HepG2 (cell line): ENCODE results near the gene EYA3. TPM values are rescaled to one million over a fixed set of nuclear protein-coding genes. Genes with fewer than 3 reads are reported as not detected.

ENCODE experiments used
- ATAC-seq: fragments of 200-7000 bp; cut with Tn5 transposase; 3 replicates; pipeline ENCODE4 v1.9.1; 2020; ENCODE audit warnings: mild to moderate bottlenecking, moderate library complexity
- BruUV-seq: library from RNA; stranded (reverse); fragments of 400-500 nt; replicated peaks from 2 replicates; lab custom pipeline; 2021; lab: Mats Ljungman, UMichigan
- CTCF ChIA-PET: fragments of 300-600 bp; formaldehyde crosslinking; extraction: SDS; loops from one replicate; lab custom pipeline; 2021; ENCODE audit warnings: low total read pairs, inconsistent platforms, low intra/inter-chr PET ratio; lab: Yijun Ruan, JAX
- POLR2A ChIA-PET: fragments of 350-600 bp; sonication (Branson Sonifier 250); formaldehyde crosslinking; loops from one replicate; lab custom pipeline; 2020; ENCODE audit warnings: antibody characterized with exemption, inconsistent platforms; lab: Yijun Ruan, JAX
- DNase-seq: peaks from one replicate; pipeline ENCODE4 v3.0.0-alpha.2; 2015; ENCODE audit warnings: low spot score
- FAIRE-seq: peaks from 3 replicates; lab custom pipeline; 2011; peaks lifted over from hg19 to GRCh38; lab: Jason Lieb, UNC
- H2AFZ ChIP-seq: one replicate; pipeline ENCODE4 v1.6.1; 2011; ENCODE audit warnings: low read length, inconsistent platforms
- H3K27ac ChIP-seq: fragments of 300-600 bp; 3 replicates; pipeline ENCODE4 v1.8.0; 2011; ENCODE audit warnings: mixed run types, mild to moderate bottlenecking, mixed read lengths, low read length, inconsistent platforms; ENCODE audit not compliant: insufficient read depth; ENCODE audit errors: extremely low read length
- H3K27me3 ChIP-seq, 2 experiments: fragments of 200-600 bp in 1 of 2; 2 replicates in 1 of 2; 3 replicates in 1 of 2; pipeline versions ENCODE4 v1.6.0 to v1.8.0; 2011; ENCODE audit warnings: low read length in 2 of 2, mild to moderate bottlenecking in 2 of 2, moderate library complexity in 2 of 2, inconsistent platforms in 1 of 2; ENCODE audit not compliant: insufficient read depth in 2 of 2, control insufficient read depth in 1 of 2
- H3K36me3 ChIP-seq, 2 experiments: fragments of 200-600 bp in 1 of 2; replicated peaks in 1 of 2; 2 replicates in 1 of 2; 3 replicates in 1 of 2; pipeline versions ENCODE4 v1.5.1 to v1.8.0; 2011; ENCODE audit warnings: low read length in 2 of 2, inconsistent platforms in 1 of 2; ENCODE audit not compliant: insufficient read depth in 2 of 2, control insufficient read depth in 1 of 2
- H3K4me1 ChIP-seq: 2 replicates; pipeline ENCODE4 v1.5.1; 2012; ENCODE audit warnings: low read length, inconsistent platforms; ENCODE audit not compliant: insufficient read depth
- H3K4me2 ChIP-seq: 2 replicates; pipeline ENCODE4 v1.6.0; 2011; ENCODE audit warnings: low read depth, low read length, inconsistent platforms
- H3K4me3 ChIP-seq, 3 experiments: fragments of 200-600 bp in 1 of 3; sonication (generic), shearing (Covaris generic) in 1 of 3; replicated peaks in 1 of 3; 2 replicates each; pipeline ENCODE4 v1.5.1; 2011 to 2016; ENCODE audit warnings: low read length in 3 of 3, inconsistent platforms in 2 of 3, low read depth in 2 of 3, mild to moderate bottlenecking in 2 of 3, control low read depth in 1 of 3, mixed read lengths in 1 of 3; ENCODE audit not compliant: insufficient read depth in 1 of 3
- H3K79me2 ChIP-seq: one replicate; pipeline ENCODE4 v1.6.1; 2011; ENCODE audit warnings: low read length, inconsistent platforms; ENCODE audit not compliant: insufficient read depth
- H3K9ac ChIP-seq: 2 replicates; pipeline ENCODE4 v1.6.0; 2011; ENCODE audit warnings: mild to moderate bottlenecking, low read depth, low read length, inconsistent platforms; ENCODE audit not compliant: insufficient read depth
- H3K9me3 ChIP-seq: 2 replicates; pipeline ENCODE4 v1.5.1; 2012; ENCODE audit warnings: mild to moderate bottlenecking, low read length
- H4K20me1 ChIP-seq: 2 replicates; pipeline ENCODE4 v1.6.0; 2011; ENCODE audit warnings: inconsistent platforms, mild to moderate bottlenecking, low read length, moderate library complexity; ENCODE audit not compliant: insufficient read depth
- AHR ChIP-seq: IDR thresholded peaks from 2 replicates; pipeline ENCODE4 v1.6.1; 2018; ENCODE audit warnings: missing genetic modification reagents, missing compliant biosample characterization
- FOSL1 ChIP-seq: sonication (generic); formaldehyde crosslinking; IDR thresholded peaks from 2 replicates; pipeline ENCODE4 v1.9.0; 2021; ENCODE audit warnings: missing genetic modification reagents, borderline replicate concordance
- FOSL2 ChIP-seq: sonication (generic); formaldehyde crosslinking; IDR thresholded peaks from 2 replicates; pipeline ENCODE4 v1.4.0; 2020; ENCODE audit warnings: missing genetic modification reagents
- PAX8 ChIP-seq: sonication (generic); formaldehyde crosslinking; IDR thresholded peaks from 2 replicates; pipeline ENCODE4 v1.8.0; 2022; ENCODE audit warnings: mild to moderate bottlenecking, missing genetic modification reagents, borderline replicate concordance
- POGZ ChIP-seq: sonication (generic); formaldehyde crosslinking; IDR thresholded peaks from 2 replicates; pipeline ENCODE4 v1.4.0; 2020; ENCODE audit warnings: mild to moderate bottlenecking, missing genetic modification reagents
- POLR2A ChIP-seq, 2 experiments: IDR thresholded peaks; 2 replicates each; pipeline ENCODE4 v1.6.1; 2011; ENCODE audit warnings: low read depth in 2 of 2, low read length in 2 of 2, mild to moderate bottlenecking in 1 of 2, moderate library complexity in 1 of 2; ENCODE audit not compliant: insufficient read depth in 1 of 2
- ZNF766 ChIP-seq: sonication (generic); formaldehyde crosslinking; IDR thresholded peaks from 2 replicates; pipeline ENCODE4 v1.5.0; 2020; ENCODE audit warnings: missing genetic modification reagents, borderline replicate concordance
- ZNF816 ChIP-seq: sonication (generic); formaldehyde crosslinking; IDR thresholded peaks from 2 replicates; pipeline ENCODE4 v1.8.0; 2022; ENCODE audit warnings: missing genetic modification reagents, mild to moderate bottlenecking, borderline replicate concordance
- WGBS: methylation state at CpG from one replicate; pipeline ENCODE4 v1.1.6; 2017; ENCODE audit warnings: low lambda C conversion rate; 5-methylcytosine and 5-hydroxymethylcytosine counted together
- in situ Hi-C: cut with HindIII; loops from 2 replicates; pipeline ENCODE4 v1.10.0; 2017; ENCODE audit warnings: low pct_unique_long_range_greater_than_20kb; ENCODE audit not compliant: extremely low pct_ligation_motif_present
- intact Hi-C: fragments of 100-400 bp; cut with micrococcal nuclease; formaldehyde crosslinking; loops from one replicate; pipeline ENCODE4 v1.10.0; 2022; ENCODE audit not compliant: unreplicated experiment
- polyA plus RNA-seq, 8 experiments: library from polyadenylated mRNA; depleted of rRNA in 3 of 8; stranded (reverse) in 7 of 8; unstranded in 1 of 8; fragments of >200 nt; fragmentation: Illumina TruSeq in 4 of 8; extraction: Trizol in 4 of 8; gene quantifications; 2 replicates each; pipeline versions ENCODE4 v1.2.1 to v1.2.3, GENCODE V29; 2011 to 2016; ENCODE audit warnings: low read depth in 4 of 8, missing spikeins in 1 of 8, mixed read lengths in 1 of 8; ENCODE audit not compliant: insufficient read depth in 1 of 8
- total RNA-seq, 5 experiments: library from RNA; depleted of rRNA; stranded (reverse); fragments of >200 nt; fragmentation: Illumina TruSeq; extraction: Trizol; gene quantifications; 2 replicates each; pipeline ENCODE4 v1.2.3, GENCODE V29; 2016; ENCODE audit warnings: low read depth in 1 of 5
- TF ChIP-seq, protein P1 (sequence below): sonication (generic); formaldehyde crosslinking; IDR thresholded peaks from 2 replicates; pipeline ENCODE4 v1.4.0; 2020; ENCODE audit warnings: mild to moderate bottlenecking, missing genetic modification reagents, borderline replicate concordance

EYA3 gene
- total and polyA plus RNA-seq, 2 of the 13 experiments (the other 11 are each of a cell fraction or from before 2014, with no cell fraction given): 13.9 to 19.7 TPM

DNA sequence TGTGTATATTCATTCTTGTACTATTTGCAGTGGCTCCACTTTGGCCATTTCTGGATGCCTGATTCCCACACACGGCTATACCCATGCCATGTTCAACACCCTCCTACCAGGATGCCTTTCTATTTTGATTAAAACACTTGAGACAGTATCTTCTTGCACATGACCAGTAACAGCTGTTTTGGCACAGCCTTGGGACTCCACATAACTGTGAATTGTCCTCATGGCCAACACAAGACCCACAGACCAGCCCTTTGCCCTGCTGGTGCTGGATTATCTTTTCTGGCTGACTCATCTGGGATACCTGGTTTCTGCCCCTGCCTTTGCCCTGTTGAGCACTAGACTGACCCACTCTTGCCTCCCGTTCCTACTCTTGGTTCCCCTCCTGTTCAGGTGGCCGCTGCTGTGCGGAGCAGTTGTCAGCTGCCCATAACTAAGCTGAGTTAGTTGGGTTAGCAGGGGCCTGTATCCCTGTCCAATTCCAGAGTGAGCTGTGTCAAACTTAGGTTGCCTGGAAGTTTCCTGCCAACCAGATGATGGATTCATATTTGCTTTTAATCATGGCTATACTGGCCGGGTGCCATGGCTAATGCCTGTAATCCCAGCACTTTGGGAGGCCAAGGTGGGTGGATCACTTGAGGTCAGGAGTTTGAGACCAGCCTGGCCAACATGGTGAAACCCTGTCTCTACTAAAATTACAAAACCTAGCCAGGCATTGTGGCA, 10.8 kb upstream of the EYA3 start:
- ChIA-PET CTCF (no interaction called here), POLR2A (no interaction called here)
- peaks cover 23% of the 10 kb centered on the region for H3K4me1 ChIP-seq
- no TSS peak for BruUV-seq
- peak; percentile 56; the same call in 2 of the 3 replicates for ATAC-seq
- no peak overlapping the region for H3K9ac ChIP-seq
- no peak for DNase-seq
- WGBS: 40% methylated on average over 5 of the region's 5 CpGs
- no peak overlapping the region for H3K27ac ChIP-seq
- no peak for TF ChIP-seq POLR2A (IDR thresholded peaks at IDR 0.05; ENCODE audit: insufficient read depth in 1 of 2, low read depth in 2 of 2, low read length in 2 of 2)
- 0 out of 2 replicates have a peak, but pooled peaks have one; percentile 17 for TF ChIP-seq FOSL2 (CRISPR knock-in tag)
- TF ChIP-seq FOSL1 (CRISPR knock-in tag): no peak
- no peak overlapping the region for H3K4me2 ChIP-seq
- no peak overlapping the region for H2AFZ ChIP-seq
- H3K36me3 ChIP-seq: no peaks in the 10 kb centered on the region
- H3K9me3 ChIP-seq: no peaks in the 10 kb centered on the region
- in situ Hi-C loops: loop anchor here (25.0 kb wide), 1 partner anchor 263 kb away; the partner anchor contains the start of gene PHACTR4
- FAIRE-seq: no peak
- no peaks in the 10 kb centered on the region for H3K79me2 ChIP-seq
- H4K20me1 ChIP-seq: no peaks in the 10 kb centered on the region
- H3K27me3 ChIP-seq: no peaks in the 10 kb centered on the region
- H3K4me3 ChIP-seq: no peak overlapping the region
- intact Hi-C loops: loop anchor here (10.0 kb wide), 1 partner anchor 66 kb away; no protein-coding TSS in a partner anchor

DNA sequence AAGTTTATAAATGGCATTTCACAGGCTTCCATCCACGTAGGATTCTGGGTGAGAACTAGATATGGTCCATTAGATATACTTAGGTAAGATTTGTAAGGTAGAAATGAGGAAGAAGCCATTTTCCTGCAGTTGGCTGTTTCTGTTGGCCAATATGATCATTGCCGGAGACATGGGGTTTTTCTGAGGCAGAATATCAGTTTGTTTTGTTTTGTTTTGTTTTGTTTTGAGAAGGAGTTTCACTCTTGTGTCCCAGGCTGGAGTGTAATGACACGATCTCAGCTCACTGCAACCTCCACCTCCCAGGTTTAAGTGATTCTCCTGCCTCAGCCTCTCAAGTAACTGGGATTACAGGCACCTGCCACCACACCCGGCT, 8.7 kb upstream of the EYA3 start:
- intact Hi-C loops (loop anchor here (10.0 kb wide), 1 partner anchor 68 kb away; no protein-coding TSS in a partner anchor), in situ Hi-C loops (loop anchor here (25.0 kb wide), 1 partner anchor 265 kb away; the partner anchor contains the start of gene PHACTR4)
- no TSS peak for BruUV-seq
- no peak for DNase-seq
- 37% methylated on average over 4 of the region's 4 CpGs for WGBS
- H4K20me1 ChIP-seq: no peaks in the 10 kb centered on the region
- H3K4me2 ChIP-seq: peak overlapping the region; percentile 16; the same call in 1 of the 2 replicates
- H3K4me3 ChIP-seq: no peak overlapping the region
- H3K9me3 ChIP-seq: no peaks in the 10 kb centered on the region
- no peak for TF ChIP-seq ZNF816
- no peak for TF ChIP-seq PAX8 (CRISPR knock-in tag)
- no peak for TF ChIP-seq AHR
- TF ChIP-seq ZNF766 (CRISPR knock-in tag): no peak
- no peak for TF ChIP-seq POGZ
- TF ChIP-seq, protein P1, sequence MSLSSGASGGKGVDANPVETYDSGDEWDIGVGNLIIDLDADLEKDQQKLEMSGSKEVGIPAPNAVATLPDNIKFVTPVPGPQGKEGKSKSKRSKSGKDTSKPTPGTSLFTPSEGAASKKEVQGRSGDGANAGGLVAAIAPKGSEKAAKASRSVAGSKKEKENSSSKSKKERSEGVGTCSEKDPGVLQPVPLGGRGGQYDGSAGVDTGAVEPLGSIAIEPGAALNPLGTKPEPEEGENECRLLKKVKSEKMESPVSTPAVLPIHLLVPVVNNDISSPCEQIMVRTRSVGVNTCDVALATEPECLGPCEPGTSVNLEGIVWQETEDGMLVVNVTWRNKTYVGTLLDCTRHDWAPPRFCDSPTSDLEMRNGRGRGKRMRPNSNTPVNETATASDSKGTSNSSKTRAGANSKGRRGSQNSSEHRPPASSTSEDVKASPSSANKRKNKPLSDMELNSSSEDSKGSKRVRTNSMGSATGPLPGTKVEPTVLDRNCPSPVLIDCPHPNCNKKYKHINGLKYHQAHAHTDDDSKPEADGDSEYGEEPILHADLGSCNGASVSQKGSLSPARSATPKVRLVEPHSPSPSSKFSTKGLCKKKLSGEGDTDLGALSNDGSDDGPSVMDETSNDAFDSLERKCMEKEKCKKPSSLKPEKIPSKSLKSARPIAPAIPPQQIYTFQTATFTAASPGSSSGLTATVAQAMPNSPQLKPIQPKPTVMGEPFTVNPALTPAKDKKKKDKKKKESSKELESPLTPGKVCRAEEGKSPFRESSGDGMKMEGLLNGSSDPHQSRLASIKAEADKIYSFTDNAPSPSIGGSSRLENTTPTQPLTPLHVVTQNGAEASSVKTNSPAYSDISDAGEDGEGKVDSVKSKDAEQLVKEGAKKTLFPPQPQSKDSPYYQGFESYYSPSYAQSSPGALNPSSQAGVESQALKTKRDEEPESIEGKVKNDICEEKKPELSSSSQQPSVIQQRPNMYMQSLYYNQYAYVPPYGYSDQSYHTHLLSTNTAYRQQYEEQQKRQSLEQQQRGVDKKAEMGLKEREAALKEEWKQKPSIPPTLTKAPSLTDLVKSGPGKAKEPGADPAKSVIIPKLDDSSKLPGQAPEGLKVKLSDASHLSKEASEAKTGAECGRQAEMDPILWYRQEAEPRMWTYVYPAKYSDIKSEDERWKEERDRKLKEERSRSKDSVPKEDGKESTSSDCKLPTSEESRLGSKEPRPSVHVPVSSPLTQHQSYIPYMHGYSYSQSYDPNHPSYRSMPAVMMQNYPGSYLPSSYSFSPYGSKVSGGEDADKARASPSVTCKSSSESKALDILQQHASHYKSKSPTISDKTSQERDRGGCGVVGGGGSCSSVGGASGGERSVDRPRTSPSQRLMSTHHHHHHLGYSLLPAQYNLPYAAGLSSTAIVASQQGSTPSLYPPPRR (CRISPR knock-in tag): no peak
- H3K4me1 ChIP-seq: peaks cover 17% of the 10 kb centered on the region
- H3K36me3 ChIP-seq: no peaks in the 10 kb centered on the region
- peak overlapping the region; percentile 78 for H2AFZ ChIP-seq
- no peak overlapping the region for H3K27ac ChIP-seq
- H3K9ac ChIP-seq: no peak overlapping the region
- ChIA-PET CTCF (no interaction called here), POLR2A (interaction anchor here (0.9 kb wide), 1 partner anchor 8 kb away, joined by 4 read pairs; no protein-coding TSS in a partner anchor)
- no peak for ATAC-seq
- no peaks in the 10 kb centered on the region for H3K27me3 ChIP-seq
- H3K79me2 ChIP-seq: no peaks in the 10 kb centered on the region
- FAIRE-seq: no peak
